Left lung (tissue), 10 donors: Measurements from ENCODE around the gene SCYL2. TPM values are rescaled to one million over a fixed set of nuclear protein-coding genes. Genes with fewer than 3 reads are reported as not detected.

Experiments
- ATAC-seq: fragments of 200-7000 bp; cut with Tn5 transposase; one replicate; pipeline ENCODE4 v1.9.1; 2020; ENCODE audit warnings: moderate library complexity
- DNase-seq, 4 donors: peaks; one replicate each; pipeline ENCODE4 v3.0.0-alpha.2; 2013 to 2020
- H3K27ac ChIP-seq, 2 donors: fragments of 200-600 bp; sonication (generic) in 1 of 2; one replicate each; pipeline versions ENCODE4 v1.5.0 to v1.8.0; 2020 to 2021
- H3K27me3 ChIP-seq, 2 donors: fragments of 200-600 bp; sonication (generic) in 1 of 2; one replicate each; pipeline versions ENCODE4 v1.5.0 to v1.8.0; 2020 to 2021
- H3K36me3 ChIP-seq, 2 donors: fragments of 200-600 bp; sonication (generic) in 1 of 2; one replicate each; pipeline versions ENCODE4 v1.5.0 to v1.8.0; 2020 to 2021
- H3K4me1 ChIP-seq, 2 donors: fragments of 200-600 bp; one replicate each; pipeline ENCODE4 v1.8.0; 2021
- H3K4me3 ChIP-seq, 2 donors: fragments of 200-600 bp; sonication (generic) in 1 of 2; one replicate each; pipeline versions ENCODE4 v1.5.0 to v1.8.0; 2020 to 2021; ENCODE audit warnings: mild to moderate bottlenecking in 1 of 2
- H3K9me3 ChIP-seq, 2 donors: fragments of 200-600 bp; sonication (generic) in 1 of 2; one replicate each; pipeline versions ENCODE4 v1.5.0 to v1.8.0; 2020 to 2021
- CTCF ChIP-seq, 2 donors: fragments of 200-600 bp; sonication (generic) in 1 of 2; IDR thresholded peaks; one replicate each; pipeline versions ENCODE4 v1.5.0 to v1.8.0; 2021; ENCODE audit warnings: antibody characterized with exemption in 2 of 2
- intact Hi-C, 2 donors: fragments of 100-400 bp; cut with DNase I; formaldehyde crosslinking; loops; one replicate each; pipeline versions ENCODE4 v1.11.2 to v1.14.2; 2022
- polyA plus RNA-seq, 6 donors: library from polyadenylated mRNA; unstranded; fragments of 120-200 nt; gene quantifications; one replicate each; pipeline ENCODE4 v1.2.1, GENCODE V29; 2013; ENCODE audit not compliant: insufficient read length in 6 of 6
- total RNA-seq, 2 donors: library from RNA; stranded (reverse); fragmentation: NEBNext Ultra II Directional; extraction: Animal tissue kit (Norgen Biotek cat#: 25700); gene quantifications; one replicate each; pipeline ENCODE4 v1.2.1, GENCODE V29; 2021
- donor health status: DM: no; HTN: yes; CAD: no.
- donor health status: DM: no; HTN: no; CAD: no.

SCYL2 gene
- total and polyA plus RNA-seq, 8 donors, result 48.9 to 69.9 (median 60.8) TPM

GRCh38 chr12:100359822-100360221, 92.8 kb downstream of the SCYL2 start:
- intact Hi-C loops, result no loop called here
- no peak overlapping the region for H3K4me3 ChIP-seq
- ATAC-seq, result peak; percentile 71

GRCh38 chr12:100360450-100360849, 93.5 kb downstream of the SCYL2 start:
- Histone ChIP-seq H3K36me3 (no peaks in the 10 kb centered on the region), H3K4me1 (no peaks in the 10 kb centered on the region), H3K27me3 (peaks cover 0 to 12% of the 10 kb centered on the region in 2 donors), H3K27ac (no peak overlapping the region), H3K9me3 (no peaks in the 10 kb centered on the region), H3K4me3 (no peak overlapping the region)
- DNase-seq (no peak), ATAC-seq (no peak)
- intact Hi-C loops, result no loop called here
- no peak for TF ChIP-seq CTCF (IDR thresholded peaks at IDR 0.05)

More at GRCh38 chr12:100359822-100360221, 92.8 kb downstream of the SCYL2 start:
- DNase-seq, result no peak
- Histone ChIP-seq H3K9me3 (no peaks in the 10 kb centered on the region), H3K27ac (no peak overlapping the region), H3K4me1 (no peaks in the 10 kb centered on the region), H3K36me3 (no peaks in the 10 kb centered on the region), H3K27me3 (peaks cover 0 to 12% of the 10 kb centered on the region in 2 donors)
- TF ChIP-seq CTCF (IDR thresholded peaks at IDR 0.05), result no peak

- DNase-seq, result no peak
- no peaks in the 10 kb centered on the region for H3K9me3 ChIP-seq
- intact Hi-C loops, result no loop called here
- H3K4me1 ChIP-seq, result no peaks in the 10 kb centered on the region
- no peaks in the 10 kb centered on the region for H3K27me3 ChIP-seq
- no peaks in the 10 kb centered on the region for H3K36me3 ChIP-seq
- no peak overlapping the region for H3K4me3 ChIP-seq
- no peak for TF ChIP-seq CTCF (IDR thresholded peaks at IDR 0.05)
- no peak for ATAC-seq
- no peak overlapping the region for H3K27ac ChIP-seq
These were observed 97.3 kb downstream of the SCYL2 start for GRCh38 chr12:100364324-100364723.

GRCh38 chr12:100365411-100365810, 98.4 kb downstream of the SCYL2 start:
- no peaks in the 10 kb centered on the region for H3K4me1 ChIP-seq
- intact Hi-C loops, result no loop called here
- no peak overlapping the region for H3K4me3 ChIP-seq
- TF ChIP-seq CTCF (IDR thresholded peaks at IDR 0.05), result no peak
- no peaks in the 10 kb centered on the region for H3K36me3 ChIP-seq
- no peaks in the 10 kb centered on the region for H3K9me3 ChIP-seq
- DNase-seq (no peak), ATAC-seq (no peak)
- no peaks in the 10 kb centered on the region for H3K27me3 ChIP-seq
- no peak overlapping the region for H3K27ac ChIP-seq

GRCh38 chr12:100368066-100368465, 101.1 kb downstream of the SCYL2 start:
- H3K4me3 ChIP-seq, result no peak overlapping the region
- ATAC-seq (no peak), DNase-seq (no peak)
- intact Hi-C loops, result no loop called here
- no peak for TF ChIP-seq CTCF (IDR thresholded peaks at IDR 0.05)
- no peak overlapping the region for H3K27ac ChIP-seq
- H3K36me3 ChIP-seq, result no peaks in the 10 kb centered on the region
- no peaks in the 10 kb centered on the region for H3K27me3 ChIP-seq
- no peaks in the 10 kb centered on the region for H3K9me3 ChIP-seq
- no peaks in the 10 kb centered on the region for H3K4me1 ChIP-seq
